NCI-H2227 (cell line): ENCODE measurements around the gene COL11A1.
"Not testable (repeated sequence)": the region's sequence is repeated elsewhere in the genome, so short reads cannot be mapped to it uniquely, and the experiment has no call there.

Experiments
- DNase-seq: peaks from one replicate; lab custom pipeline; 2025; ENCODE audit not compliant: unreplicated experiment; lab: John Stamatoyannopoulos, UW

Gene COL11A1

DNA sequence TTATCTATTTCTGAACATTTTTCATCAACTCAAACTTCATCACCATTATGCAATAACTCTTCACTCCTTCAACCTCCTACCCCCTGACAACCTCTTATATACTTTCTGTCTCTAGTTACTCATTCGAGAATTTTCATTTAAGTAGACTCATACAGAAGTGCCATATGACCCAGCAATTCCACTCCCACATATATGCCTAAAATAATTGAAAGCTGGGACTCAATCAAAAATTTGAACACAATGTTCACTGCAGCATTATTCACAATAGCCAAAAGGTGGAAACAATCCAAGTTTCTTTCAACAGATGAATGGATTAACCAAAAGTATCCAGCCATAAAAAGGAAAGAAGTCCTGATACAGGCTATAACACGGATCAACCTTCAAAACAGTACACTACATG, 24.1 kb downstream of the COL11A1 start:
- DNase-seq: no peak

DNA sequence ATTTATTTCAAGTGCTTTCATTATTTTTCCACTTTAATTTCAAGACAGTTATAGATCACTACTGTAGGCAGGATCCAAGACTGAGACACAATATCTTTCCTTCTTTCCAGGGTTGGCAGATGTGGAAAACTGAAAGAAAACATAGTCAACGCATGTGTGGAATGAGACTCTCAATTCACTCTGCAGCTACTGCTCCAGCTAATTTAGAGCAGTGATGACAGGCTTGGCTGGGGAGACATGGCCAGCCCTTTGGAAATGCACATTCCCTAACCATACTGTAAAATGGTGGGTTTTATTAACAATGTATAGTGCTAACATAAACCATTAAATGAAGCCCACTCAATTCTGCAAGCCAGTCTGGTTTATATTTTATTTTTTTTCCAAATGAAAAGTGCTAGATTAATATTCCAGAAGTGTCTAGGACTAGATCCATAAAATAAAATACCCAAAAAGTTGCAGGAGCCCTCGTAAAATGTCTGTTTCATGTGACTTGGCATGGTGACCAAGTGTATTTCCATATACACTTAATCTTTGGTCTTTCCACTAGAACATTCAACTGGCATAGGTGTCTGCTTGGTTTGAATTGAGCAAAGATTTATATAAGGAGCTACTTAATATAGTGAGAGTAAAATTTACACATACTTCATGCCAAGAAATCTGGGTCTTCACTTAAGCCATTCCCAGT, 32.9 kb downstream of the COL11A1 start:
- DNase-seq: no peak

DNA sequence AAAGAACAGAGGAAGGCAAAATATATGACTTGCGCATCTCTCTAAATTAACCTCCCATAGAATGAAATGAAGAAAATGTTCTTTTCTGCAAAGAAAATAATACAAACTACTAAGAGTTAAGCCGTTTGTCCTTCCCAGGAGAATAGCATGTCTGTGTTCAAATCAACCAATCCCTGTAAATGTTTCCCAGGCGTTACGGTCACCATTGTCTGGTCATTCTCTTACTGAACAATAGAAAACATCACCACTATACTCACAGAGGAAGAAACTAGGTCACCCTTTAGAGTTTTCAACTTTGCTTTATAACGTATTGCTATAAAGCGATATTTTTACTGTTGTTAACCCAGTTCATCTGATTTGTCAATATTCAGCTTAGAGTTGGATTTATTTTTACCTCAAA, 34.1 kb downstream of the COL11A1 start:
- DNase-seq: no peak

DNA sequence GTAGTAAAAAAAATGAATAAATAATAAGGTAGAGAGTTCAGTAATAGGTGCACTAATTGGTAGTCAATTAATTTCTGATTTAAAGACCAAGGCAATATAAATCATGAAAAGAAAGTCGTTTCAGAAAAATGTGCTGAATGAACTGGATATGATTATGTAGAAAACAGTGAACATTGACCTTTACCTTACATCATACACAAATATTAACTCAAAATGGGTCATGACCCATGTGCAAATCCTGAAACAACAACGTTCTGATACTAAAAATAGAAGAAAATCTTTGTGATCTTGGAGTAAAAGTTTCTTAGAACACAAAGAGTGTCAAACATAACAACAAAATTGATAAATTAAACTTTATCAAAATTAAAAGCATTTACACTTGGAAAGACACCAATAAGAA, 39.1 kb downstream of the COL11A1 start:
- no peak for DNase-seq

DNA sequence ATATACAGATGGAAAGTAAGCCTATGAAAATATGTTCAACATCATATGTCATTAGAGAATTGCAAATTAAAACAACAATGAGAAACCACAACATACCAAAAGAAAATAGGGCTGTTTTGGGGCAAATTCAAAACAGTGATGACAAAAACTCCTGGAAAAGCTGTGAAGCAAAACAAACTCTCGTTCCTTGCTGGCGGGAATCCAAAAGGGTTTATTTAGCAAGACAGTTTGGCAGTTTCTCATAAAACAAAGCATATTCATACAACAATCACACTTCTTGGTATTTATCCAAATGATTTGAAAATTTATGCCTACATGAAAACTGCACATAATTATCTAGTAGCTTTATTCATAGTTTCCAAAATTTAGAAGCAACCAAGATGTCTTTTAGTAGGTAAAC, 44.4 kb downstream of the COL11A1 start:
- no peak for DNase-seq

DNA sequence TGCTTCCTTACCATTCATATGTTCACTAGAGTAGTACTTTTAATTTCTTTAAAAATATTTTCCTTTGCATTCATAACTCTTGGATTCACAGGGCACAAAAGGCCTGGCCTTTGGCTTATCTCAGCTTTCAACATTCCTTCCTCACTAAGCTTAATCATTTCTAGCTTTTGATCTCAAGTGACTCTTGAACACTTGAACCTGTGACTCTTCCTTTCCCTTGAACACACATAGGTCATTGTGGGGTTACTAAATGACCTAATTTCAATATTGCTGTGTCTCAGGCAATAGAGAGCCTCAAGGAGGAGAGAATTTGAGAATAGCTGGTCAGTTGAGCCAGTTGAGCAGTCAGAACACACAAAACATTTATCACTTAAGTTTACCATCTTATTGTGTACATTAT, 49.9 kb downstream of the COL11A1 start:
- DNase-seq: no peak

DNA sequence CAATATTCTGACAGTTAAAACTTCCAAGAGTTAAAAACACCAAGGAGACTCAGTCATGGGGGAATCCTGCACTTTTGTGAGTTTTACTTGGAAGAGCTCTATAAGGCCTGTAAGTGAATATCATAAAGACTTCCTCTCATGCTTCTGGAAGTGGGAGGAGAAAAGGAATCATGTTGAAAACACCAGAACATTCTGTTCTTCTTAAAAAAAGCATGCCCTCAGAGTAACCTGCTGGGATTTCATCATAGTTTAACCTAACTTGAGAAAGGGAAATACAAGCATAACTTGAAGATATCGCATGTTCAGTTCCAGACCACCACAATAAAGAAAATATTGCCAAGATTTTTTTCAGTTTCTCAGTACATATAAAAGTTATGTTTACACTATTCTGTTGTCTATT, 51.9 kb downstream of the COL11A1 start:
- no peak for DNase-seq

DNA sequence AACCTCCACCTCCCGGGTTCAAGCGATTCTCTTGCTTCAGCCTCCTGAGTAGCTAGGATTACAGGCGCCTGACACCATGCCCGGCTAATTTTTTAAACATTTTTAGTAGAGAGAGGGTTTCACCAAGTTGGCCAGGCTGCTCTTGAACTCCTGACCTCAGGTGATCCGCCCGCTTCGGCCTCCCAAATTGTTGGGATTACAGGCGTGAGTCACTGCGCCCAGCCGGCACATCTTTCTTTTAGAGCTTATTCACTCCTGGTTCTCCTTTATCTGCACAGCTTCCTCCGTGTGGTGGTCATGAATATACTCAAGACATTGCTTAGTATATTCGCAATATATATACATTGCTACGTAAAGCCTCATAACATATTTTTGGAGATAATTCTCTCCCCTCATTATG, 80.2 kb downstream of the COL11A1 start:
- not testable (repeated sequence) for DNase-seq

DNA sequence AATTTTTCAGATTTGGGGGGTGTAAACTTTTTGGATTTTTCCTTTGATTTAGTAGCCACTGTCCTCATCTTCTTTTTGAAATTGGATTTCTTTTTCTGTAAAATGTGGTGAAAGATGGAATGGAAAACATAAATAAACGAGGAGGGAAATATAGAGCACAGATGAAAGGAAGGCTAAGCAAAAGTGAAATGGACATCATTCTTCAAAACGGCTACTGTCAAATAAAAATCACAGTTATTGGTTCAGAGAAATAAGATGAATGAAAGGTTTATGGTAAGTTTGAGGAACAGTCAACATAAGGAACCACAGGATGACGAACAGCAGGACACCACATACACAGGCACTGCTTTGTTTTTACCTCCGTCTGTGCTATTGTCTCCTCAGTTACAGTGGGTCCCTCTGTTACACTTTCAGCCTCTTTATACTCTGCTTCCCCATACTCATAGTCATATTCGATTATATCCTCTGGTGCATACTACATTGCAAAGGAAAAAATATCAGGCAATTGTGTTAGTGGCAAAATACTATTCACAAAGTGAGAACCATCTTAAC, 82.4 kb downstream of the COL11A1 start:
- no peak for DNase-seq

DNA sequence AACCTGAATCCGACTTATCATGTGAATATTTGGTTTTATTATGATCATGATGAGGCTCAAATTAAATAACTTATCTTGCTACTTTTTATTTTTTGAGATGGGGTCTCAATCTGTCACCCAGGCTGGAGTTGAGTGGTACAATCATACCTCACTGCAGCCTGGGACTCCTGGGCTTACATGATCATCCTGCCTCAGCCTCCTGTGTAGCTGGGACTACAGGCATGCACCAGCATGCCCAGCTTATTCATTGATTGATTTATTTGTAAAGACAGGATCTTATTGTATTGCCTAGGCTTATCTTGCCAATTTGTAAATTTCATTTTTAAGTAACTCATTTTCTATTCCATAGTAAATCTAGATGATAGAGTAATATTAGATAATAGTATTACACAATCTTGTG, 84.3 kb downstream of the COL11A1 start:
- DNase-seq: no peak

DNA sequence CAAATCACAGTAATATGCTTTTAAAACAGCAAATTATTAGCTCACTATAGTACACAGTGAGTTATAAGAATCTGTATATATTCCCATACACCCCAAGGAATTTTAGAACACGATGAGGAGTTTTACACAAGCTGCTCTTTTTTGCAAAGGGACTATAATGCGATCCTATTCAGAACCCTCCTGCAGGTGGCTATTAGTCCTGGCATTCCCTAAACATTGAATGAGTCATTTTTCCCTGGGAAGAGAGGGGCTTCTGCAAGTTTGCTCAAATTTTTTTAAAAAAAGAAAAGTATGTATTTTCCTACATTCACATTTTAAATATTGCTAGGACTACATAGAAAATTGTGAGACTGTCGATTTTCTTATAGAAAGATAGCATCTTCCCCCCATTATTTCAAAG, 106.3 kb downstream of the COL11A1 start:
- no peak for DNase-seq

DNA sequence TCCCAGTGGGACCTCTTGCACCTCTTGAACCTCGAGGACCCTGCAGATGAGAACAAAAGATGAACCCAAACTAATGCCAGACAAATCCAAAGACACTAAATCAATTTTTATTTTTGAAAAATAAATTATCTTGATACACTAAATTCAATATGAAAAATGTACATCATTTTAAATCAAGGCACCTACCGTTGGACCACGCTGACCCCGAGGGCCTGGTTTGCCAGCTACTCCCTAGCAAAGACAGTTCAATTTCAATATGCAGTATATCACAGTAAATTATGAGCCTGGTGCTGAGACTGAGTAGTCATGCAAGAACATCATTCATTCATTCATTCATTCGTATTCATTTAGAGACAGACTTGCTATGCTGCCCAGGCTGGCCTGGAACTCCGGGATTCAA, 129.4 kb downstream of the COL11A1 start:
- no peak for DNase-seq

DNA sequence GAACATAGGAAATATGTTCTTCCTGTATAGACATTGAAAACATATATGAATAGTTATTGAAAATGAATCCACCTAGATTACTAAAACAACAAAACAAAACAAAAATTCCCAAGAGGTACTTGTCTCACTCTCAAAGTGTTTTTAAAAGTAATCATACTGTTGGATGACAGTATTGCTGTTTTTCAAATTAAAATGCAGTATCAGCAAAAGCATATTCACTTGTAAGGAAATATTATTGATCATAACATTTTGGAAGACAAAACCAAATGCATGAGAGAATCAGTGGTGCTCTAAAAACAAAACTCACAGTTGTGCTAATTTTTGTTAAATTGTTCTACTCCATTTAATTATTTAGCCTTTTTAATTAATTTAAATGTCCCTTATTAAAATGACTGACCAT, 131.0 kb downstream of the COL11A1 start:
- no peak for DNase-seq

DNA sequence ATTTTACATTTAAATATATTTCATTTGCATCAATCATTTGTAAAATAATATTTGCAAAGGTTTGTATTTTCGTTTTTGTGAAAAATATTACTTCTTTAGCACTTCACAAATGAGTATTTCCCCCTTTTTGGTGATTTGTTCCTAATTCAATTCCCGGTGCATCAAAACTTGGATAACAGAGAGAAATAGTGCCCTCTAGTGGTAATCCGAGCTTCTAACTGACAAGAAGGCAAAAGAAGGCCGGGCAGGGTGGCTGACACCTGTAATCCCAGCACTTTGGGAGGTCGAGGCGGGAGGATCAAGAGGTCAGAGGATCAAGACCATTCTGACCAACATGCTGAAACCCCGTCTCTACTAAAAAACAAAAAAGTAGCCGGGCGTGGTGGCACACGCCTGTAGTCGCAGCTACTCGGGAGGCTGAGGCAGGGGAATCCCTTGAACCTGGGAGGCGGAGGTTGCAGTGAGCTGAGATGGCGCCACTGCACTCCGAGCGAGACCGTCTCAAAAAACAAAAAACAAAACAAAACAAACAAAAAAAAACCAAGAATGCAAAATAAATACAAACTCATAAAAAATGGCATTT, 137.7 kb downstream of the COL11A1 start:
- DNase-seq: no peak

DNA sequence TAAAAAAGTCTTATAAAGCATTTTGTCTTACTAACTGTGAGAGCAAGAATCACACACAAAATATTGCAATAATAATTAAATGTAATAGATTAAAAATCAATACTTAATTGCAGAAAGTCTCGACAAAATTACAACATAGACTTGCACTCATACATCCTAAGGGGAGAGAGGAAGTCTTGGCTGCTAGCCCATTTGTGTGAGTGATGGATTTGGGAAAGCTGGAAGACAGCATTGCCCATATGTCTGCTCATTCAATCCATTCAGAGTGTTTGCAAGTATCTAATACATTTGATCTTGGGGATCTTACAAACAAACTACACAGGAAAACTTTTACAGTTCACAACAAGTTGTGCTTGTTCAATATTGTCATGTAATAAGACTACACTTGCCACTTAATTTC, 140.5 kb downstream of the COL11A1 start:
- no peak for DNase-seq

DNA sequence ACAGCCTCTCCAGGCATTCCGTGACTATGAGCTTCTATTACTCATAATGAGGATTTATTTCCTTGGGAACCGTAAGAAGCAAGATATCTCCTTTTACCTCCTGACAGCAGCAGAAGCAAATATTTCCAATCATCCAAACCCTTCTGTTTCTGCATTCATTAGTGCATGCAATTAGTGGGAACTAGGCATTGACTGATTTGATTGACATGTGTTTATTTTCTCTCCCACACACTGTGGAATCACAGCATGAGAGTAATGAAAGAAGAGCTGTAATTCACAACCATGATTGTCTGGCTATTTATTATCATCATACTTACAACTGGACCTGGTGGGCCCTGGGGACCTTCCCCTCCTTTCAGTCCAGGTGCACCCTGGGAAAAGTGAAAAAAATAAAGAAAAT, 146.8 kb downstream of the COL11A1 start:
- DNase-seq: no peak

DNA sequence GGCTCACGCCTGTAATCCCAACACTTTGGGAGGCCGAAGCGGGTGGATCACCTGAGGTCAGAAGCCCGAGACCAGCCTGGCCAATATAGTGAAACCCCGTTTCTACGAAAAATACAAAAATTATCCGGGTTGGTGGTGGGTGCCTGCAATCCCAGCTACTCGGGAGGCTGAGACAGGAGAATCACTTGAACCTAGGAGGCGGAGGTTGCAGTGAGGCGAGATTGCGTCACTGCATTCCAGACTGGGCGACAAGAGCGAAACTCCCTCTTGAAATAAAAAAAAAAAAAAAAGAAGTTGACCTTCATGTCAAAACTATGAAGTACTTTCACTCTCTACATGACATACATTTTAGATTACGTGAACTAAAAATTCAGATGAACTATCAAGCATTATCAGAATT, 153.7 kb downstream of the COL11A1 start:
- no peak for DNase-seq

DNA sequence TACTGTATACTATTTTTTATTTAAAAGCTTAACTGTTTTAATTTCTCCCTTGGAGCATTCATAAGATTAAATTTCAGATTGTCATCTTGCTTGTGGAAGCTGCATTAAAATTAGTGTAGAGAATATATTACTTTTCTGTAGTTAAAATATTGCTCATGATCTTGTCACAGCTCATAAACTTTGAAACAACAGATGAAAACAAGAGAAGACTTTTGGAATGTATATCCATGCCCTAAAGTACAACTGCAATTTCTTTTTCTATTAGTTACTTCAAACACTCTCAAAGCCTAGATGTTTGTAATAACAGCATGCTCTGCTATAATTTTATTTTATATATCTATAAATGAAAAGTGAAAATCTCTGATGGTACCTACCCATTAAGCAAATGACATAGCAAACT, 155.9 kb downstream of the COL11A1 start:
- no peak for DNase-seq

DNA sequence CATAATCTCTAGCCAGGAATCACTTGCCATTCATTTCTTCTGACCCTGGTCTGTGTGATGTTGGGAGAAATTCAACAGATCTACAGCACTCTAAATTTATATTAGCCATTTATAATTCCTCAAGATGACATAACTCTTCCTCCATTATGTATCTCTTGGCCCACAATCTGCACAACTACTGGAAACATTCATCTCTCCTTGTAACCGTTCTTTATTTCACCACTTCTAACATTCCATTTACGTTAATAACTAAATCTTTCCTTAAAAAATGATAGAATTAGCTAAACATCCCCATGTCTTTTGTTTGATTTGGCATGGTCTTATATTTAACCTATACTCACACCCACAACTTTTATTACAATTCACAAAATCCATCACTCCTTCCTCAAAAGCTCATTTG, 166.0 kb downstream of the COL11A1 start:
- DNase-seq: no peak

DNA sequence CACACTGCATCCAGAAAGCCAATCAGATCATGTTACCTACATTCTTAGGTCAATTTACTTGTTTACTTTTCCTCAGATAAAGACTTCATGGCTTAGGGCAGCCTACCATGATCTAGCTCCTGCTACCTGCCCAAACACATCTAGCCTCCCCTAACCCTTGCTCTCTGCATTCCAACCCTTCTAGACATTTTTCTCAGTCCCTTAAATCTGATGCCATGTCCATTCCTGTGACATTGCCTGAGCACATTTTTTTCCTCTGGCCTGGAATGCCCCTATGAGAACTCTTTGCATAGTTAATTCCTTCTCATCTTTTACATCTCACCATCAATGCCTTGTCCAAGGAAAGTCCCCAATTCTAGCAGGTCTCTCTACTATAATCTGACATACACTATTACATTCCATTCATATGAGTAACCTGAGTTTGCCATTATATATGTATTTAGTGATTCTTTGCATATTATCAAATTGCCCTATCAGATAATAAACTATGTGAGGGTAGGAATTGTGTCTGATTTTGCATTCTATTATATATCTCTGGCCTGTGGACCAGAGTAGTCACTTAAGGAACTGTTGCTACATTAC, 166.9 kb downstream of the COL11A1 start:
- no peak for DNase-seq

DNA sequence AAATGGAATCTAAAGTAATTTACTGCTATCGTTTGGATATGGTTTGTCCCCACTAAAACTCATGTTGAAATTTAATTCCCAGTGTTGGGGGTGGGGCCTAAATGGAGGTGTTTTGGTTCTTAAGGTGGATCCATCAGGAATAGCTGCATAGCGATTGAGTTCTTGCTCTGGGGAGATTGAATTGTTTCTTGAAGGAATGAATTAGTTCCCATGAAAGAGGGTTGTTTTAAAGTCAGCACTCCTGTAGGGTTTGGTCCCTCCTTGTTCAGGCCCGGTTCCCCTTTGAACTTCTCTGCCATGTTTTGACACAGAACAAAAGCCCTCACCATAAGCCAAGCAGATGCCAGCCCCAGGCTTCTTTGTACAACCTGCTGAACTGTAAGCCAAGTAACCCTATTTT, 170.9 kb downstream of the COL11A1 start:
- DNase-seq: no peak

DNA sequence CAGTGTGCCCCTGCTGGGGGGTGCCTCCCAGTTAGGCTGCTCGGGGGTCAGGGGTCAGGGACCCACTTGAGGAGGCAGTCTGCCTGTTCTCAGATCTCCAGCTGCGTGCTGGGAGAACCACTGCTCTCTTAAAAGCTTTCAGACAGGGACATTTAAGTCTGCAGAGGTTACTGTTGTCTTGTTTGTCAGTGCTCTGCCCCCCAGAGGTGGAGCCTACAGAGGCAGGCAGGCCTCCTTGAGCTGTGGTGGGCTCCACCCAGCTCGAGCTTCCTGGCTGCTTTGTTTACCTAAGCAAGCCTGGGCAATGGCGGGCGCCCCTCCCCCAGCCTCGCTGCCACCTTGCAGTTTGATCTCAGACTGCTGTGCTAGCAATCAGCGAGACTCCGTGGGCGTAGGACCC, 175.0 kb downstream of the COL11A1 start:
- not testable (repeated sequence) for DNase-seq

DNA sequence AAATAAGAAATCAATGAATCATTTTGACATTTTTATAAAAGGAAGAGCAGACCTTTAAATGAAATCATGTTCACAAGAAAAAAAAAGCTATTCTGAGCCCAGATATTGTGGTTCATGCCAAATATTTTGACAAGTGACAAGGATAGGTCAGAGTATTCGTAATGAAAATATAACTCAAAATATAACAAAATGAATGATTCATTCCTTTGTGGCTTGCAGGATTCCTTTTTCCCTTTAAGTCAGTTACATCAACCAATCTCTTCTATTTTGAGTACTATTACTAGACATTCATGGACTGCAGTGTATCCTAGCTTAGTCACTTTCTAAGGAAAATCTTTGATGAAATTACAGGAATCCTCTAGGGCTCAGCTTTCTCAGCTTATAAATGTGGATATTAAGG, 188.7 kb downstream of the COL11A1 start:
- DNase-seq: no peak
